Thymus (tissue), 11 donors: ENCODE data around the gene TMEM132A. TPM values are rescaled to one million over a fixed set of nuclear protein-coding genes. Genes with fewer than 3 reads are reported as not detected.

Source experiments
- DNase-seq, 9 donors: peaks; one replicate each; pipeline ENCODE4 v3.0.0-alpha.2; 2013; ENCODE audit warnings: low spot score in 9 of 9, low read depth in 6 of 9, missing footprints in 1 of 9
- H3K27ac ChIP-seq, 2 donors: one replicate each; pipeline ENCODE4 v1.5.1; 2013; ENCODE audit warnings: control low read depth in 1 of 2, low read depth in 1 of 2, low read length in 1 of 2, mild to moderate bottlenecking in 1 of 2, moderate library complexity in 1 of 2
- H3K27me3 ChIP-seq, 2 donors: one replicate each; pipeline ENCODE4 v1.5.1; 2013; ENCODE audit warnings: low read length in 1 of 2; ENCODE audit not compliant: control insufficient read depth in 2 of 2, insufficient read depth in 1 of 2
- H3K36me3 ChIP-seq, 2 donors: one replicate each; pipeline ENCODE4 v1.5.1; 2013; ENCODE audit warnings: low read length in 1 of 2, mild to moderate bottlenecking in 1 of 2, moderate library complexity in 1 of 2; ENCODE audit not compliant: control insufficient read depth in 2 of 2, insufficient read depth in 2 of 2
- H3K4me1 ChIP-seq, 2 donors: one replicate each; pipeline ENCODE4 v1.5.1; 2013; ENCODE audit warnings: low read length in 2 of 2; ENCODE audit not compliant: control insufficient read depth in 2 of 2, insufficient read depth in 2 of 2
- H3K4me3 ChIP-seq, 2 donors: one replicate each; pipeline ENCODE4 v1.5.1; 2013; ENCODE audit warnings: low read length in 2 of 2, control low read depth in 1 of 2, mild to moderate bottlenecking in 1 of 2
- H3K9me3 ChIP-seq, 2 donors: one replicate each; pipeline ENCODE4 v1.5.1; 2013; ENCODE audit warnings: low read length in 1 of 2, mild to moderate bottlenecking in 1 of 2; ENCODE audit not compliant: control insufficient read depth in 2 of 2, insufficient read depth in 1 of 2
- WGBS: extraction: QIAGEN DNeasy Blood & Tissue Kit; methylation state at CpG from one replicate; pipeline ENCODE4 v1.1.7; 2013; 5-methylcytosine and 5-hydroxymethylcytosine counted together
- polyA plus RNA-seq: library from polyadenylated mRNA; stranded (reverse); fragments of 200-250 nt; gene quantifications from one replicate; pipeline ENCODE4 v1.2.3, GENCODE V29; 2013
- total RNA-seq: library from RNA; stranded (reverse); fragments of 120-200 nt; gene quantifications from one replicate; pipeline ENCODE4 v1.2.4, GENCODE V29; 2013
- donor health status: healthy.

The TMEM132A gene
- total and polyA plus RNA-seq, 2 donors = 4.6 to 5.7 TPM

DNA sequence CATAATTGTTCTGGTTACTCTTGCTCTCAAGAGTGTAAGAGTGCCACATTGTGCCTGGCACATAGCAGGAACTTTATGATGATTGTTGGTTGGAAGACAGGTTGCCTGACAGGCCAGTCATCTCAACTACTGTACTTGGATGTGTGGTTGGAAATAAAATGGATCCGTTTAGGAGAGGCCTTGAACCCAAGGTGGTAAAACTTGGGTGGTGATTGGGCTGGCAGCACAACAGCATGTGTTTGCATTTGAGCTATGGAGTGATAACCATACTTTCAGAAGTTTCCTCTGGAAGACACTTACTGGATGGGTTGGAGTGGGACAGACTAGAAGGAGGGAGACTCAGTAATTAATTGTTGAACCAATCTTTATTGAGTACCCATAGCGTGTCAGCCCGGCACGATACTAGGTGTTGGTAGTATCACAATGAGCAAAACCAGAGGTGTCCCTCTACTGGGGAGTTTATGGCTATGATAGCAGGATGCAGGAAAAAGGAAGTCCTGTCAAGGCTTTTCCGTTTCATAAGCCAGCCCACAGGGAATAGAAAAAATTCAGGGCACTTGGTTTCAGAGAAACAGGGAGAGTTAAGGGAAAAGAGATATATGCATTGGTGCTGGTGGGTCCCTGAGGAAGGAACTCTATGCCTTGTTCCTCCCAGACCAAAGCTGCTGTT is 13.4 kb upstream of the TMEM132A start:
- WGBS = 84% methylated on average over 5 of the region's 5 CpGs
- DNase-seq = no peak
- Histone ChIP-seq H3K4me1 (peaks cover 31 to 51% of the 10 kb centered on the region in 2 donors), H3K36me3 (no peaks in the 10 kb centered on the region), H3K4me3 (no peak overlapping the region), H3K27ac (no peak overlapping the region), H3K27me3 (no peaks in the 10 kb centered on the region), H3K9me3 (peaks cover 0 to 2% of the 10 kb centered on the region in 2 donors)

DNA sequence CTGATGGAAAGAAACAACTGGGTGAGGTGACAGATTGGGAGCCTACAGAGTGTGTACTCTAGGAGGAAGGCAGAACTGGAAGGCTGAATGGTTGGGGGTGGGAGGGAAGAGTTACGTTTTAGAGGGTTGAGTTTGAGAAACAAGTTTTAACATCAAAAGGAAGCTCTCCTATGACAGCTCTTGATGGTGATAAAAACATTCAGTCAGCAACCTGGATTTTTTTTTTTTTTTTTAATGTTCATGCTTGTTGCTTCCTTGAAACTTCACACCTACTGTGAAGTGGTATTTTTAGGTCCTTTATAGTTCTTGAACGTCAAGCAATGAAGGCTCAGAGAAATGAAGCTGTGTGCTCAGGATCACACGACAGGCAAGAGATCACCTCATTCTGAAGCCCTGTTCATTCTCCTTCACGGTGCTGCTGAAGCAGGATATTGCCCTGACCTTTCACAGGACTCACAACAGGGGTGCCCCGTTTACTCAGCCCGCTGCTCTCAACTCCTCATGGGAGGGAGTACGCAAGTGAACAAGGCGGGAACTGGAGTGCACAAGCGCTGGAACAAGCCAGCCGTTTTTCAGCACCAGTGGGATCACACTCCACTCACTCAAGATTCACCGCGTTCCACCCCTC is 11.9 kb upstream of the TMEM132A start:
- DNase-seq = peak in 5 of 9 donors; percentile 28 to 66 (median 43)
- Histone ChIP-seq H3K27ac (peak overlapping the region; percentile 84 to 93), H3K36me3 (no peaks in the 10 kb centered on the region), H3K4me1 (peaks cover 39 to 58% of the 10 kb centered on the region in 2 donors), H3K9me3 (peaks cover 0 to 2% of the 10 kb centered on the region in 2 donors), H3K27me3 (no peaks in the 10 kb centered on the region), H3K4me3 (no peak overlapping the region)
- 72% methylated on average over 12 of the region's 12 CpGs for WGBS

DNA sequence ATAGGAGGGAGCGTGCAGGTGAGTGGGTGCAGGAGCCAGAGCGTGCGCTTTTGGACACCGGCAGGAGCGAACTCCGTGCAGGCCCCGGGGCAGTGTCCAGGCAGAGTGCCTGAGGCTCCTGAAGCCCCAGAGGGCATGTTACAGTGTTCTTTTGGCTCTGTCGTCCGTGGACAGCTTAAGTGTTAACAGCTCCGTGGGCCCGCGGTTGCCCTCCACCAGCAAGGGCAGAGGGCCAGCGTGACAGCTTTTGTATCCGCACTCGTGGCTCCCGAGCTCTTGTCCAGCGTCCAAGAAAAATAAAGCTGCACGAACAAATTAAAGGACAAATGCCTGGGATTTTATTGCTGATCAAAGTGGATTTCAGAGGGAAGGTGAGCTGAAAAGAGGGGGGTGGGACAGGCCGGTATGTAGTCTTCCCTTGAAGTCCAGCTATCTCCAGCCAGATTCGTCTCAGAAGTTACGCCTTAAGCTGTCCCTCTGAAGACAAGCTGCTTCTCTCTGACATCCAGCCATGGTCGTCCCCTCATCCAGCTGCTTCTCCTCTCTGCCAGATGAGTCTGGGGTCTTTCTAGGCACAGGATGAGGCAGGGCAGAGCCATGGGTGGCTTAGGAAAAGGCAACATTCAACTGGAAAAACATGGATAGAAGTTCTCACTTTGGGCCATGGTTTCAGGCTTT is 11.3 kb upstream of the TMEM132A start:
- H3K4me3 ChIP-seq = peak overlapping the region; percentile 67 to 68
- H3K4me1 ChIP-seq = peaks cover 42 to 61% of the 10 kb centered on the region in 2 donors
- peaks cover 0 to 1% of the 10 kb centered on the region in 2 donors for H3K36me3 ChIP-seq
- no peak for DNase-seq
- 93% methylated on average over 22 of the region's 22 CpGs for WGBS
- H3K9me3 ChIP-seq = peaks cover 0 to 2% of the 10 kb centered on the region in 2 donors
- H3K27ac ChIP-seq = peak overlapping the region; percentile 84 to 93
- no peaks in the 10 kb centered on the region for H3K27me3 ChIP-seq

DNA sequence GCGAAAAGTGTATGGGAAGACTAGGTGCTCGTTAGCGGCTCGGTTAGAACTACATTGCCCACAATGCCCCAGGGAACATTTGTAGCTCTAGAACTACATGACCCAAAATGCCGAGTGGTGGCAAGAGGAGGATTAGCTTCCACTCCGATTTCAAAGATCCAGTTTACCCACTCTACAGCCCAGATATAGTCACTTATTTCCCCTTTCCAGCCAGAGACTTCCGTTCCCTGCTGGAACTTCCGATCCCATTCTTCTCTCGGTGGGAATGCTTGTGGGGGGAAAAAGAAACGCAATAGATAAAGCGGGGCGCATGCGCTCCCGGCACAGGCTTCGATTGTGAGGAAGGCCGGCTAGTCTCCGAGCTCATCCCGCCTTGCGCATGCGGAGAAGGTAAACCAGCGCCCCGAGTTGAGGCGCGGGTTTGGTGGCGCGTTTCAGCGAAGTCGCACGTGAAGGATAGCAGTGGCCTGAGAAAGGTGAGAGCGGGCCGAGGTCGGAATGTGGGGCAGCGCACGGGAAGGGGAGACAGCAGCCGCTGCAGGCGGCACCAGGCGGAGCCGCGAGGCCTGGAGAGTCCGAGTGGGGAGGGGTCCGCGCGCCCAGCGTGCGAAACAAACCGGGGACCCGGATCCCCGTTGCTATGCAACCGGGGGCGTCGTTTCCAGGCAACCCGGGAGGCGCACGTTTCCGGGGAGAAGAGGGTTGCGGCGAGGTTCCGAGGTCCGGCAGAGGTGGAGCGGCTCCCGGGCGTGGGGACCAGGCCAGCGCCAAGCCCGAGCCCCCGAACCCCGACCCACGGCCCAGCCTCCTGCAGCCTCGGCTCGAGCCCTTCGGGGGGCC is 10.2 kb upstream of the TMEM132A start, which contains the start of gene TMEM109:
TSS of gene TMEM109 (plus strand) at position 366 of the 840 bp plus-strand sequence. CDS start 5,536 bp downstream, outside the sequence.
- peak within 1 kb of the TSS; percentile 84 to 93 for H3K27ac ChIP-seq
- DNase-seq = peak; percentile 84 to 97 (median 91)
- WGBS = under 1% methylated on average over 70 of the region's 70 CpGs
- H3K4me1 ChIP-seq = peaks cover 42 to 61% of the 10 kb centered on the region in 2 donors
- H3K4me3 ChIP-seq = peak within 1 kb of the TSS; percentile 67 to 68
- peaks cover 0 to 2% of the 10 kb centered on the region in 2 donors for H3K9me3 ChIP-seq
- H3K27me3 ChIP-seq = no peaks in the 10 kb centered on the region
- H3K36me3 ChIP-seq = peaks cover 3% of the 10 kb centered on the region in 2 donors

DNA sequence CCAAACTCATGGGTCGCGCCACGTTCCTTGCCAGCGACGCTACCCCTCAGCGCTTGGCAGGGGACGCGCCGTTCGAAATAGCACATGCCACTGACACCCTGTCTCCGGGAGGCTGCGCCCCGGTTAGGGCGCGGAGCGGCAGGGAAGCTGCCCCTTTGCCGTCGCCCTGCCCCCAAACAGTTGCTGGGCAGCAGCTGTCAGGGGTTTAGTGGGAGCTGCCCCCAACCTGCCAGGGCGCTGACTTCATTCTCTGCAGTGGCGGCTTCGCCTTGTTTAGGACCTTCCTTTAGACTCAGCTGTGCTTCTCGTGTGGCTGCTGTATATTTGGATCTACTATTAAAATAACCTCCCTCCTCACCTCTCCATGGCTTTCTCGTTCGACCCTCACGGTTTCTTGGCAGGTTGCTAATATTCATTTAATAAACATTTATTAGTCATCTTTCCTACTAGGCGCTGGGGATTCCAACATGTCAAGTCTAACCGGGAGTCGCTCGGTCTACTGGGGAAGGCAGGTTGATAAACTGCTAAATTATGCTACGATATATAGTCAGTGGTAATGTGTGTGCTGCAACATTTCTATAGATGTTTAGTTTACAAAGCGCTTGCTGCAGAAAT is 9.5 kb upstream of the TMEM132A start:
- peaks cover 42 to 65% of the 10 kb centered on the region in 2 donors for H3K4me1 ChIP-seq
- H3K27ac ChIP-seq = peak overlapping the region; percentile 88 to 93
- peak in 5 of 9 donors; percentile 28 to 65 (median 36) for DNase-seq
- peaks cover 0 to 2% of the 10 kb centered on the region in 2 donors for H3K9me3 ChIP-seq
- WGBS = 2% methylated on average over 31 of the region's 31 CpGs
- H3K36me3 ChIP-seq = peaks cover 4 to 9% of the 10 kb centered on the region in 2 donors
- no peaks in the 10 kb centered on the region for H3K27me3 ChIP-seq
- H3K4me3 ChIP-seq = peak overlapping the region; percentile 67 to 68

DNA sequence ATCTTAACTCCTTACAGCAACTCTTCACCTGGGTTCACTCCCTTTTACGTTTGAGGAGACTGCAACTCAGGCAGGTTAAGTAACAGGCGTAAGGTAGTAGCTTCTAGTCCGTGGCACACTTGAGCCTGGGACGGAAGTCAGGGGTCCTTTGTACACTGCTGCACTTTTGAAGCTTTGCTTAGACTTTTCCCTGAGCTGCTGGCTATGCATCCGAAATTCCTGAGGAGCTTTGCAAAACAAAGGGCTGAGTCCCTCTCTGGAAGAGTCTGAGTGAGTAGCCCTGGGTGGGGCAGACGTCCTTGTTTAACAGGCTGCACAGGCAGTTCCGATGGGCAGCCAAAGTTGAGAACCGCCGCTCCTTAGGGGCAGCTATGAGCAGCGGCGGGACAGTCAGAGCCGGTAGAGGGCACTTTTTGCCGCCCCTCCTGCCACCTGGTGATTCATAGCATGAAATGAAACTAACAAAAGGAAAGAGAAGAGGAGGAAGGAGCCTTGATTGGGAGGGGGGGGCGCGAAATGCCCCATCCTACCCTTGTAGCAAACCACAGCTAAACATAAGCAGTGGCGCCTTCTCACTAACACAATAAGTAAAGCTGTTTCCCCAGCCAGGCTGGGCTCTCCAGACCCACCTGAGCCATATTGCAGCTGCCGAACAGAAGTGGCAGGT is 8.9 kb upstream of the TMEM132A start:
- WGBS = 3% methylated on average over 17 of the region's 17 CpGs
- H3K9me3 ChIP-seq = no peaks in the 10 kb centered on the region
- peaks cover 37 to 66% of the 10 kb centered on the region in 2 donors for H3K4me1 ChIP-seq
- peak overlapping the region; percentile 88 to 93 for H3K27ac ChIP-seq
- DNase-seq = peak in 5 of 9 donors; percentile 37 to 84 (median 58)
- H3K36me3 ChIP-seq = peaks cover 10 to 15% of the 10 kb centered on the region in 2 donors
- peak overlapping the region; percentile 67 to 68 for H3K4me3 ChIP-seq
- no peaks in the 10 kb centered on the region for H3K27me3 ChIP-seq

DNA sequence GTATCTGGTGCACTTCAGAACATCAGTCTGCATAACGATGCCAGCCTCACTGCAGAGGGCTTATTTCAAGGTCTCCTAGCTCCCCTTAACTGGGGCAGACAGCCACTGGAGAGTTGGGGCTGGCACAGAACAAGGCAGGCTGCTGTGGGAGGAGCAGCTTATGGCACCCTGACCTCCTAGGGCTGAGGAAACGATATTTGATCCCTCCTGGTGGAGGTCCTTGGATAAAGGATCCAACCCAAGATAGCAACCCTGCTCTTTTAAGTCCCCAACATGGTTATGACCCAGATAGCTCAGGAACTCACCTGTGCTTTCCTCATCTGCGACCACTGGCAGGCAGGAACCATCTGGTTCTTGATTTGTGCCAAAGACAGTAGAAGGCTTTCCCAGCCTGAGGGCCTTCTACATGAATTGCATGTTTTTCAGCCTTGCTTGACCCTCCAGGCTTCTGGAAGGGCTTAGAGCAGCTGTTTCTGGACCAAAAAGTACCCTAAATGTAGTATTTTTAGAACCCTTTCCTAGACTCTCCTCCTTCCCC is 7.5 kb upstream of the TMEM132A start:
- Histone ChIP-seq H3K9me3 (no peaks in the 10 kb centered on the region), H3K4me1 (peaks cover 36 to 55% of the 10 kb centered on the region in 2 donors), H3K27me3 (no peaks in the 10 kb centered on the region), H3K36me3 (peaks cover 23 to 29% of the 10 kb centered on the region in 2 donors), H3K4me3 (no peak overlapping the region), H3K27ac (peak overlapping the region; percentile 43 to 65)
- whole genome bisulfite sequencing = 81% methylated on average over 3 of the region's 3 CpGs
- DNase-seq = peak in 2 of 9 donors; percentile 37 to 57
